Lower lobe of right lung (tissue), 2 donors: ENCODE results near the gene ATP2A3. TPM values are rescaled to one million over a fixed set of nuclear protein-coding genes. Genes with fewer than 3 reads are reported as not detected.

Experiments
- ATAC-seq, 2 donors: fragments of 200-7000 bp; cut with Tn5 transposase; one replicate each; pipeline ENCODE4 v1.9.1; 2020 to 2022; ENCODE audit warnings: mild to moderate bottlenecking in 2 of 2, moderate library complexity in 2 of 2
- DNase-seq: peaks from one replicate; pipeline ENCODE4 v3.0.0-alpha.2; 2020
- H3K27ac ChIP-seq: fragments of 200-600 bp; one replicate; pipeline ENCODE4 v1.8.0; 2022
- H3K27me3 ChIP-seq: fragments of 200-600 bp; one replicate; pipeline ENCODE4 v1.8.0; 2022; ENCODE audit warnings: low read depth
- H3K36me3 ChIP-seq: fragments of 200-600 bp; one replicate; pipeline ENCODE4 v1.8.0; 2022; ENCODE audit warnings: mild to moderate bottlenecking
- H3K4me1 ChIP-seq: fragments of 200-600 bp; one replicate; pipeline ENCODE4 v1.8.0; 2022
- H3K4me3 ChIP-seq: fragments of 200-600 bp; one replicate; pipeline ENCODE4 v1.8.0; 2022; ENCODE audit warnings: mild to moderate bottlenecking
- H3K9me3 ChIP-seq: fragments of 200-600 bp; one replicate; pipeline ENCODE4 v1.8.0; 2022
- CTCF ChIP-seq: fragments of 200-600 bp; IDR thresholded peaks from one replicate; pipeline ENCODE4 v1.8.0; 2022; ENCODE audit warnings: antibody characterized with exemption, mild to moderate bottlenecking
- intact Hi-C: fragments of 100-400 bp; cut with DNase I; formaldehyde crosslinking; loops from one replicate; pipeline ENCODE4 v1.11.0; 2022
- total RNA-seq: library from RNA; stranded (reverse); fragmentation: NEBNext Ultra II Directional; extraction: Animal tissue kit (Norgen Biotek cat#: 25700); gene quantifications from one replicate; pipeline ENCODE4 v1.2.1, GENCODE V29; 2021
- donor health status: DM: no; HTN: yes; CAD: no; lungs with severe emphysema.

Gene ATP2A3
- total RNA-seq, 1 donor from 2014 or later = 45.6 TPM

DNA sequence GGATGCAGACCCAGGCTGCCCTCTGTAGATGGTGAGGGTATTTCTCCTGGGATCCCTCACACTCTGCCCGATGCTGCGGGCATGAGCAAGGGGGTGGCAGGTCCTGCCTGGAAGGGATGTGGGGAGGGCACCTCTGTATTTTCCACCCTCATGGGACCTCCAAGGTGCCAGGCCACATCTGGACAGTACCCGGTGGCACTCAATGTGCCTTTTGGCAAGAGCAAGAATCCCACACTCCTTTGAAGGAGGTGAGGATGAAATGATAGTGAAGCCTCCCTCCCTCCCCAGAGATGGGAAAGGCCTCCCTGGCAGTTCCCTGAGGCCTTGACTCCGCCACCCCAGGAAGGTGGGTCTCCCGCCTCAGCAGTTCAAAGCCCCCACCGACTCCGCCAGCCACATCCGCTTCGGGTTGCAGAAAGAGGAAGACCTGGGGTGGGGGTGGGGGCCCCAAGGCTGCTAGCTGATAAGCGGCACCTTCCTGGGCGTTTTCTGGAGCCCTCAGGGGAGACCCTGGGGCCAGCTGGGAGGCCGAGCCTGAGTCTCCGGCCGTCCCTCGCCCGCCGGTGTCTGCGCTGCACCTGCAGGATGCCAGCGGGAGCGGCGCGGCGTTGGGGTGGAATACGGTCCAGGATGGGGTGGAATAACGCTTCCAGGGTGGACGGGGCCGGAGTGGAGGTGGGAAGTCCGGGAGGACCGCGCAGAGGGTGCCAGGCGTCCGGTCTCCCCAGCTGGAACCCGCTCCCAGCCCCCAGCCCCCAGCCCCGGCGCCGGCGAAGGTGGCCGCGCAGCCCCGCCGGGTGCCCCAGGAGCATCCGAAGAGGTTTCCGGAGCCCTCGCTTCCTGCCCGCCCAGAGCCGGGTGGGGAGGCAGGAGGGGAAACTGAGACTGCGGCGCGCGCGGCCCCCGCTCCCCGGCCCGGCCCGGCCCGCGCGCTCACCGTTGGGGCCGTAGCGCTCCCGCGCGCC, 718 bp downstream of the ATP2A3 start:
- Histone ChIP-seq H3K4me3 (peak overlapping the region; percentile 69), H3K27ac (peak overlapping the region; percentile 62), H3K27me3 (peaks cover 16% of the 10 kb centered on the region), H3K36me3 (no peaks in the 10 kb centered on the region), H3K9me3 (no peaks in the 10 kb centered on the region), H3K4me1 (peaks cover 59% of the 10 kb centered on the region)
- TF ChIP-seq CTCF = no peak
- intact Hi-C loops = no loop called here
- peak; percentile 67 for DNase-seq
- ATAC-seq = peak; percentile 14 to 28

- Histone ChIP-seq H3K27me3 (peaks cover 16% of the 10 kb centered on the region), H3K27ac (peak overlapping the region; percentile 62), H3K36me3 (no peaks in the 10 kb centered on the region), H3K4me3 (peak overlapping the region; percentile 69), H3K9me3 (no peaks in the 10 kb centered on the region), H3K4me1 (peaks cover 59% of the 10 kb centered on the region)
- TF ChIP-seq CTCF = no peak
- DNase-seq (no peak), ATAC-seq (no peak)
- intact Hi-C loops = no loop called here
These were observed 1.3 kb downstream of the ATP2A3 start for GRCh38 chr17:3962965-3963236.

DNA sequence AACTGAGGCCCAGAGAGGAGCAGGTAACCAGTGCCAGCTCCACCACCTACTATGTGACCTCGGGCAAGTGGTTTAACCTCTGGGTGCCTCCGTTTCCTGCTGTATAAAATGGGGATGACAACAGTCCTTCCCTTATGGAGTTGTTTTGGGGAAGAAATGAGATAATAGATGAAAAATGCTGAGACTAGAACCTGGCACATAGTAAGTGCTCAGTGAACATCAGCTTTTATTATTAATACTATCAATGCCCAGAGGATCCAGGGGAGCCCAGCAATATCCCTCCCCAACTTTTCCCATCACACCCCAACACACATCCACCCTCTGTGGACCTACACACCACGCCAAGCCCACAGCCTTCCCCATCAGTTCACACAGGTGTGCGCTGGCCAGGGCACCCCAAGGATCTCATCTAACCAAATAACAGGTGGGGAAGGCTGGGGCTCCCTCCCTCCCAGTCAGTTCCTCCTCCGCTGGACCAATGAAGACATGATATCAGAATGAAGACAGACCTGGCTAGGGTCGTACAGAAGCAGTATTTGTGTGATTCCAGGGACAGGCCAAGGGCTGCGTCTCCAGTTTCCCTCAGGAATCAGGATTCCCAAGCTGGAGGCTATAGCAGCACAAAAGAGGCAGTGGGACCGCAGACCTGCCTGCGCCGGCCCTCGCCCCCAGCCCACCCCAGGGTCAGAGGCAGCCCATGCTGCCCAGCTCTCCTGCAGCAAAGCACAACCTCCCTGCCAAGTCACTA, 1.8 kb downstream of the ATP2A3 start:
- H3K36me3 ChIP-seq = no peaks in the 10 kb centered on the region
- ATAC-seq = no peak
- intact Hi-C loops = no loop called here
- no peak for TF ChIP-seq CTCF
- peaks cover 16% of the 10 kb centered on the region for H3K27me3 ChIP-seq
- H3K4me3 ChIP-seq = peak overlapping the region; percentile 69
- no peaks in the 10 kb centered on the region for H3K9me3 ChIP-seq
- DNase-seq = no peak
- H3K4me1 ChIP-seq = peaks cover 59% of the 10 kb centered on the region
- peak overlapping the region; percentile 62 for H3K27ac ChIP-seq

GRCh38 chr17:3961564-3962047, 2.6 kb downstream of the ATP2A3 start:
- TF ChIP-seq CTCF = no peak
- intact Hi-C loops = no loop called here
- peak in 1 of 2 donors; percentile 5 for ATAC-seq

GRCh38 chr17:3960764-3961163, 3.5 kb downstream of the ATP2A3 start:
- peaks cover 62% of the 10 kb centered on the region for H3K4me1 ChIP-seq
- peaks cover 16% of the 10 kb centered on the region for H3K27me3 ChIP-seq
- no peak for TF ChIP-seq CTCF
- H3K4me3 ChIP-seq = no peak overlapping the region
- intact Hi-C loops = no loop called here
- H3K27ac ChIP-seq = no peak overlapping the region
- DNase-seq (peak; percentile 68), ATAC-seq (peak; percentile 13 to 17)
- no peaks in the 10 kb centered on the region for H3K36me3 ChIP-seq
- no peaks in the 10 kb centered on the region for H3K9me3 ChIP-seq

More at GRCh38 chr17:3961564-3962047, 2.6 kb downstream of the ATP2A3 start:
- H3K36me3 ChIP-seq = no peaks in the 10 kb centered on the region
- peak overlapping the region; percentile 31 for H3K27ac ChIP-seq
- no peak for DNase-seq
- peaks cover 16% of the 10 kb centered on the region for H3K27me3 ChIP-seq
- peaks cover 59% of the 10 kb centered on the region for H3K4me1 ChIP-seq
- no peaks in the 10 kb centered on the region for H3K9me3 ChIP-seq
- peak overlapping the region; percentile 69 for H3K4me3 ChIP-seq
